GM23338 (cell line): Measurements from ENCODE around the gene HDHD3. TPM values are rescaled to one million over a fixed set of nuclear protein-coding genes. Genes with fewer than 3 reads are reported as not detected.

Source experiments
- polyA plus RNA-seq: library from polyadenylated mRNA; unstranded; fragments of >200 nt; fragmentation: Nextera tagmentation; extraction: Ambion mirVana; gene quantifications from 2 replicates; pipeline ENCODE4 v1.2.1, GENCODE V29; 2016
- total RNA-seq: library from RNA; depleted of rRNA; stranded (reverse); fragments of >200 nt; shearing (Covaris generic); gene quantifications from 2 replicates; pipeline ENCODE4 v1.2.3, GENCODE V29; 2014; rRNA removed

Gene HDHD3
- total and polyA plus RNA-seq, 2 experiments from 2014 or later, result 9.5 to 17.7 TPM

Other genes with a start within 250 kb of the HDHD3 start
- 1.3 and 3.8 TPM in 2 replicates for gene SLC31A2, start 226.0 kb downstream of the HDHD3 start, total RNA-seq
- 1.4 and 1.8 TPM in 2 replicates for gene SLC31A2, start 226.0 kb downstream of the HDHD3 start, polyA plus RNA-seq
- gene FKBP15, start 155.7 kb downstream of the HDHD3 start, total RNA-seq, result 14.9 and 15.2 TPM in 2 replicates
- gene FKBP15, start 155.7 kb downstream of the HDHD3 start, polyA plus RNA-seq, result 7.6 and 7.9 TPM in 2 replicates
- gene SLC31A1, start 155.4 kb downstream of the HDHD3 start, total RNA-seq, result 32.1 and 33.3 TPM in 2 replicates
- 14.5 and 15.0 TPM in 2 replicates for gene SLC31A1, start 155.4 kb downstream of the HDHD3 start, polyA plus RNA-seq
- gene CDC26, start 101.4 kb downstream of the HDHD3 start, total RNA-seq, result 34.9 and 45.1 TPM in 2 replicates
- 85.0 and 112 TPM in 2 replicates for gene CDC26, start 101.4 kb downstream of the HDHD3 start, polyA plus RNA-seq
- gene PRPF4, start 101.3 kb downstream of the HDHD3 start, total RNA-seq, result 31.3 and 34.6 TPM in 2 replicates
- gene PRPF4, start 101.3 kb downstream of the HDHD3 start, polyA plus RNA-seq, result 18.7 and 19.2 TPM in 2 replicates
- not detected in 2 replicates for gene RNF183, start 73.6 kb downstream of the HDHD3 start, total RNA-seq
- gene RNF183, start 73.6 kb downstream of the HDHD3 start, polyA plus RNA-seq, result 0.24 and 0.42 TPM in 2 replicates
- gene WDR31, start 36.7 kb downstream of the HDHD3 start, total RNA-seq, result 0.47 and 0.63 TPM in 2 replicates
- gene WDR31, start 36.7 kb downstream of the HDHD3 start, polyA plus RNA-seq, result 0.13 and 0.24 TPM in 2 replicates
- gene BSPRY, start 27.4 kb downstream of the HDHD3 start, total RNA-seq, result 6.6 and 7.7 TPM in 2 replicates
- 4.8 and 5.0 TPM in 2 replicates for gene BSPRY, start 27.4 kb downstream of the HDHD3 start, polyA plus RNA-seq
- 10.1 and 19.3 TPM in 2 replicates for gene ALAD, start 24.3 kb upstream of the HDHD3 start, total RNA-seq
- 7.0 and 7.1 TPM in 2 replicates for gene ALAD, start 24.3 kb upstream of the HDHD3 start, polyA plus RNA-seq
- gene POLE3, start 33.7 kb upstream of the HDHD3 start, total RNA-seq, result 39.2 and 44.4 TPM in 2 replicates
- gene POLE3, start 33.7 kb upstream of the HDHD3 start, polyA plus RNA-seq, result 81.3 and 103 TPM in 2 replicates
- gene C9orf43, start 33.8 kb upstream of the HDHD3 start, total RNA-seq, result 0.08 and 1.1 TPM in 2 replicates
- gene C9orf43, start 33.8 kb upstream of the HDHD3 start, polyA plus RNA-seq, result 0.14 and 0.63 TPM in 2 replicates
- gene RGS3, start 86.7 kb upstream of the HDHD3 start, total RNA-seq, result 16.0 and 24.3 TPM in 2 replicates
- gene RGS3, start 86.7 kb upstream of the HDHD3 start, polyA plus RNA-seq, result 12.2 and 14.2 TPM in 2 replicates